ENCODE data around the gene AGMO. TPM values are rescaled to one million over a fixed set of nuclear protein-coding genes. Genes with fewer than 3 reads are reported as not detected.

AGMO gene
- total and polyA plus RNA-seq, 10 of the 15 experiments (the other 5 are each of a cell fraction or from before 2014, with no cell fraction given), result 0.11 to 0.29 TPM; not detected in 8

DNA sequence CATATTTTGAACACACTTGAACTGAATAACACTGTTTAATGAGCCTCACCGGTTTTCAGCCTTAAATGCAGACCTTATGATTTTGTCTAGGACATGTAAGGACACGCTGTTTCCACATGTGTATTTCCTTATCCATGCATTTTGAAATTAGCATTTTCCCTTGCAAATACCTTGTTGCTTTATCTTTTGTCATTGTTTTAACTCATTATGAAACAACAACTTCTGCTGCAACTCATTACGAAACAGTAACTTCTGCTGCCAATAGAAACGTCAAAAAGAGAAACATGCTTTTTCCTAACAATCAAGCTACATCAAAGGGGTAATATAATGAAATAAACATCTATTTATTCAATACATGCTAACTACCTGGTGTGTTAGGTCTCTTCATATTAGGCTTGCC, 322.0 kb downstream of the AGMO start (continued):
- no peak for TF ChIP-seq ZBTB33 (IDR thresholded peaks at IDR 0.05)
- no peak for TF ChIP-seq SPI1 (IDR thresholded peaks at IDR 0.05; ENCODE audit: borderline replicate concordance, insufficient read depth, low read depth, low read length)
- no peak for TF ChIP-seq MEF2B (IDR thresholded peaks at IDR 0.05; ENCODE audit: partially characterized antibody, poor library complexity, severe bottlenecking)

- Histone ChIP-seq H3K9me3 (replicated peaks; ENCODE audit: control insufficient read depth, insufficient read depth, low read length) (no peaks in the 10 kb centered on the region), H3K9ac (ENCODE audit: control insufficient read depth, insufficient read depth, low read length) (no peak overlapping the region), H3K27ac (ENCODE audit: control insufficient read depth, insufficient read depth) (no peak overlapping the region), H3K79me2 (ENCODE audit: control insufficient read depth, insufficient read depth, low read length) (no peaks in the 10 kb centered on the region), H4K20me1 (ENCODE audit: control insufficient read depth, insufficient read depth) (no peaks in the 10 kb centered on the region), H3K36me3 (ENCODE audit: control insufficient read depth in 2 of 2, insufficient read depth in 2 of 2, low read length in 1 of 2) (no peaks in the 10 kb centered on the region), H3K4me1 (ENCODE audit: control insufficient read depth, insufficient read depth, low read length) (no peaks in the 10 kb centered on the region), H3K4me3 (no peak overlapping the region), H3K27me3 (replicated peaks in 1 of 2; ENCODE audit: control insufficient read depth in 2 of 2, insufficient read depth in 2 of 2, low read length in 1 of 2) (no peaks in the 10 kb centered on the region), H3K4me2 (ENCODE audit: control insufficient read depth, insufficient read depth) (no peak overlapping the region), H2AFZ (ENCODE audit: control insufficient read depth, low read depth, low read length) (no peak overlapping the region)
- WGBS (ENCODE audit: insufficient coverage, insufficient replicate concordance, low lambda C conversion rate, missing lambda C conversion rate), result 0% methylated on average over 2 of the region's 2 CpGs
- ATAC-seq (no peak), FAIRE-seq (no peak), DNase-seq (ENCODE audit: low read depth, low spot score) (no peak)
- intact Hi-C loops (cut with micrococcal nuclease; ENCODE audit: unreplicated experiment), result no loop called here
- CTCF ChIA-PET, result interaction anchor here (0.6 kb wide), 1 partner anchor 1126 kb away, joined by 3 read pairs; no protein-coding TSS in a partner anchor
- TF ChIP-seq SPI1 (IDR thresholded peaks at IDR 0.05; ENCODE audit: borderline replicate concordance, insufficient read depth, low read depth, low read length) (no peak), CHD4 (IDR thresholded peaks at IDR 0.05) (no peak), MEF2A (IDR thresholded peaks at IDR 0.05; ENCODE audit: insufficient read depth, low read depth, low read length) (no peak), CBX3 (IDR thresholded peaks at IDR 0.05; ENCODE audit: borderline replicate concordance, low read depth) (no peak), PAX5 (IDR thresholded peaks at IDR 0.05; ENCODE audit: borderline replicate concordance, low read depth, low read length) (no peak), SMAD5 (IDR thresholded peaks at IDR 0.05; ENCODE audit: low read depth) (no peak)
- TF ChIP-seq, protein P1, sequence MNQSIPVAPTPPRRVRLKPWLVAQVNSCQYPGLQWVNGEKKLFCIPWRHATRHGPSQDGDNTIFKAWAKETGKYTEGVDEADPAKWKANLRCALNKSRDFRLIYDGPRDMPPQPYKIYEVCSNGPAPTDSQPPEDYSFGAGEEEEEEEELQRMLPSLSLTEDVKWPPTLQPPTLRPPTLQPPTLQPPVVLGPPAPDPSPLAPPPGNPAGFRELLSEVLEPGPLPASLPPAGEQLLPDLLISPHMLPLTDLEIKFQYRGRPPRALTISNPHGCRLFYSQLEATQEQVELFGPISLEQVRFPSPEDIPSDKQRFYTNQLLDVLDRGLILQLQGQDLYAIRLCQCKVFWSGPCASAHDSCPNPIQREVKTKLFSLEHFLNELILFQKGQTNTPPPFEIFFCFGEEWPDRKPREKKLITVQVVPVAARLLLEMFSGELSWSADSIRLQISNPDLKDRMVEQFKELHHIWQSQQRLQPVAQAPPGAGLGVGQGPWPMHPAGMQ (IDR thresholded peaks at IDR 0.05; ENCODE audit: borderline replicate concordance), result no peak
- no TSS peak for BruUV-seq (replicated peaks)
- RAD21 ChIA-PET (ENCODE audit: unreplicated experiment), result no interaction called here
- in situ Hi-C loops (cut with MboI), result no loop called here
- SMC1A ChIA-PET (ENCODE audit: uncharacterized antibody, unreplicated experiment), result no interaction called here
- POLR2A ChIA-PET, result no interaction called here
Measured at GRCh38 chr7:15236952-15237351, 324.9 kb downstream of the AGMO start.

Measured in GM12878 (cell line).